Measurements from ENCODE around the gene RSPRY1. TPM values are rescaled to one million over a fixed set of nuclear protein-coding genes. Genes with fewer than 3 reads are reported as not detected.

The RSPRY1 gene
- total and polyA plus RNA-seq, 2 of the 8 experiments (the other 6 are each of a cell fraction or from before 2014, with no cell fraction given), result 11.5 to 32.5 TPM

DNA sequence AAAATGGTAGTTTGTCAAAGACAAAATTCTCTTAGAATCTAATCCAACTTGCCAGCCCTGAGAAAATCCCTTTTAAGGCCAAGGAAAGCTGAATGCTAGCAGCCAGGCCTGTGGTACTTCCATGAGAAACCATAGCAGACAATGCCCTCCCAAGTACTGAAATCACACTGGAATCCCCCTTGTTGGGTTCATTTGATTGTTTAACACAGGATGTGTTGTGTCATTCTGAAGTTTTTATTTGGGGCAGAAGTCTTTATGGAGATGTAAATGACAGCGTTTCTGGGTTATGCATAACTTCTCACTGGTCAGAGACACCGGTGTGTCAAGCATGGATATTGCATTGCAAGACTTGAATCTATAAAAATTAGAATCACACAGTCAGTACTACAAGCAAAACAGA is 53.0 kb downstream of the RSPRY1 start (continued):
- TF ChIP-seq, protein P1, sequence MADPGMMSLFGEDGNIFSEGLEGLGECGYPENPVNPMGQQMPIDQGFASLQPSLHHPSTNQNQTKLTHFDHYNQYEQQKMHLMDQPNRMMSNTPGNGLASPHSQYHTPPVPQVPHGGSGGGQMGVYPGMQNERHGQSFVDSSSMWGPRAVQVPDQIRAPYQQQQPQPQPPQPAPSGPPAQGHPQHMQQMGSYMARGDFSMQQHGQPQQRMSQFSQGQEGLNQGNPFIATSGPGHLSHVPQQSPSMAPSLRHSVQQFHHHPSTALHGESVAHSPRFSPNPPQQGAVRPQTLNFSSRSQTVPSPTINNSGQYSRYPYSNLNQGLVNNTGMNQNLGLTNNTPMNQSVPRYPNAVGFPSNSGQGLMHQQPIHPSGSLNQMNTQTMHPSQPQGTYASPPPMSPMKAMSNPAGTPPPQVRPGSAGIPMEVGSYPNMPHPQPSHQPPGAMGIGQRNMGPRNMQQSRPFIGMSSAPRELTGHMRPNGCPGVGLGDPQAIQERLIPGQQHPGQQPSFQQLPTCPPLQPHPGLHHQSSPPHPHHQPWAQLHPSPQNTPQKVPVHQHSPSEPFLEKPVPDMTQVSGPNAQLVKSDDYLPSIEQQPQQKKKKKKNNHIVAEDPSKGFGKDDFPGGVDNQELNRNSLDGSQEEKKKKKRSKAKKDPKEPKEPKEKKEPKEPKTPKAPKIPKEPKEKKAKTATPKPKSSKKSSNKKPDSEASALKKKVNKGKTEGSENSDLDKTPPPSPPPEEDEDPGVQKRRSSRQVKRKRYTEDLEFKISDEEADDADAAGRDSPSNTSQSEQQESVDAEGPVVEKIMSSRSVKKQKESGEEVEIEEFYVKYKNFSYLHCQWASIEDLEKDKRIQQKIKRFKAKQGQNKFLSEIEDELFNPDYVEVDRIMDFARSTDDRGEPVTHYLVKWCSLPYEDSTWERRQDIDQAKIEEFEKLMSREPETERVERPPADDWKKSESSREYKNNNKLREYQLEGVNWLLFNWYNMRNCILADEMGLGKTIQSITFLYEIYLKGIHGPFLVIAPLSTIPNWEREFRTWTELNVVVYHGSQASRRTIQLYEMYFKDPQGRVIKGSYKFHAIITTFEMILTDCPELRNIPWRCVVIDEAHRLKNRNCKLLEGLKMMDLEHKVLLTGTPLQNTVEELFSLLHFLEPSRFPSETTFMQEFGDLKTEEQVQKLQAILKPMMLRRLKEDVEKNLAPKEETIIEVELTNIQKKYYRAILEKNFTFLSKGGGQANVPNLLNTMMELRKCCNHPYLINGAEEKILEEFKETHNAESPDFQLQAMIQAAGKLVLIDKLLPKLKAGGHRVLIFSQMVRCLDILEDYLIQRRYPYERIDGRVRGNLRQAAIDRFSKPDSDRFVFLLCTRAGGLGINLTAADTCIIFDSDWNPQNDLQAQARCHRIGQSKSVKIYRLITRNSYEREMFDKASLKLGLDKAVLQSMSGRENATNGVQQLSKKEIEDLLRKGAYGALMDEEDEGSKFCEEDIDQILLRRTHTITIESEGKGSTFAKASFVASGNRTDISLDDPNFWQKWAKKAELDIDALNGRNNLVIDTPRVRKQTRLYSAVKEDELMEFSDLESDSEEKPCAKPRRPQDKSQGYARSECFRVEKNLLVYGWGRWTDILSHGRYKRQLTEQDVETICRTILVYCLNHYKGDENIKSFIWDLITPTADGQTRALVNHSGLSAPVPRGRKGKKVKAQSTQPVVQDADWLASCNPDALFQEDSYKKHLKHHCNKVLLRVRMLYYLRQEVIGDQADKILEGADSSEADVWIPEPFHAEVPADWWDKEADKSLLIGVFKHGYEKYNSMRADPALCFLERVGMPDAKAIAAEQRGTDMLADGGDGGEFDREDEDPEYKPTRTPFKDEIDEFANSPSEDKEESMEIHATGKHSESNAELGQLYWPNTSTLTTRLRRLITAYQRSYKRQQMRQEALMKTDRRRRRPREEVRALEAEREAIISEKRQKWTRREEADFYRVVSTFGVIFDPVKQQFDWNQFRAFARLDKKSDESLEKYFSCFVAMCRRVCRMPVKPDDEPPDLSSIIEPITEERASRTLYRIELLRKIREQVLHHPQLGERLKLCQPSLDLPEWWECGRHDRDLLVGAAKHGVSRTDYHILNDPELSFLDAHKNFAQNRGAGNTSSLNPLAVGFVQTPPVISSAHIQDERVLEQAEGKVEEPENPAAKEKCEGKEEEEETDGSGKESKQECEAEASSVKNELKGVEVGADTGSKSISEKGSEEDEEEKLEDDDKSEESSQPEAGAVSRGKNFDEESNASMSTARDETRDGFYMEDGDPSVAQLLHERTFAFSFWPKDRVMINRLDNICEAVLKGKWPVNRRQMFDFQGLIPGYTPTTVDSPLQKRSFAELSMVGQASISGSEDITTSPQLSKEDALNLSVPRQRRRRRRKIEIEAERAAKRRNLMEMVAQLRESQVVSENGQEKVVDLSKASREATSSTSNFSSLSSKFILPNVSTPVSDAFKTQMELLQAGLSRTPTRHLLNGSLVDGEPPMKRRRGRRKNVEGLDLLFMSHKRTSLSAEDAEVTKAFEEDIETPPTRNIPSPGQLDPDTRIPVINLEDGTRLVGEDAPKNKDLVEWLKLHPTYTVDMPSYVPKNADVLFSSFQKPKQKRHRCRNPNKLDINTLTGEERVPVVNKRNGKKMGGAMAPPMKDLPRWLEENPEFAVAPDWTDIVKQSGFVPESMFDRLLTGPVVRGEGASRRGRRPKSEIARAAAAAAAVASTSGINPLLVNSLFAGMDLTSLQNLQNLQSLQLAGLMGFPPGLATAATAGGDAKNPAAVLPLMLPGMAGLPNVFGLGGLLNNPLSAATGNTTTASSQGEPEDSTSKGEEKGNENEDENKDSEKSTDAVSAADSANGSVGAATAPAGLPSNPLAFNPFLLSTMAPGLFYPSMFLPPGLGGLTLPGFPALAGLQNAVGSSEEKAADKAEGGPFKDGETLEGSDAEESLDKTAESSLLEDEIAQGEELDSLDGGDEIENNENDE (IDR thresholded peaks at IDR 0.05; ENCODE audit: insufficient replicate concordance, low read length), result no peak
- TF ChIP-seq, protein P2, sequence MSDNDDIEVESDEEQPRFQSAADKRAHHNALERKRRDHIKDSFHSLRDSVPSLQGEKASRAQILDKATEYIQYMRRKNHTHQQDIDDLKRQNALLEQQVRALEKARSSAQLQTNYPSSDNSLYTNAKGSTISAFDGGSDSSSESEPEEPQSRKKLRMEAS (IDR thresholded peaks at IDR 0.05), result no peak
- TF ChIP-seq CEBPB (IDR thresholded peaks at IDR 0.05; ENCODE audit: low read depth, low read length) (no peak), HDAC2 (IDR thresholded peaks at IDR 0.05; ENCODE audit: borderline replicate concordance in 1 of 2, low read depth in 2 of 2, low read length in 2 of 2) (no peak), NRF1 (IDR thresholded peaks at IDR 0.05; ENCODE audit: low read depth, low read length) (no peak), BRCA1 (IDR thresholded peaks at IDR 0.05; ENCODE audit: low read depth, low read length) (no peak), GTF2F1 (IDR thresholded peaks at IDR 0.05; ENCODE audit: borderline replicate concordance, low read depth, low read length) (no peak), SIN3A (conservative IDR thresholded peaks at IDR 0.05 in 1 of 2, IDR thresholded peaks at IDR 0.05 in 1 of 2; ENCODE audit: low read depth in 1 of 2, low read length in 2 of 2) (no peak), GABPA (IDR thresholded peaks at IDR 0.05; ENCODE audit: borderline replicate concordance, insufficient read depth, low read length) (no peak)
- TF ChIP-seq, protein P3, sequence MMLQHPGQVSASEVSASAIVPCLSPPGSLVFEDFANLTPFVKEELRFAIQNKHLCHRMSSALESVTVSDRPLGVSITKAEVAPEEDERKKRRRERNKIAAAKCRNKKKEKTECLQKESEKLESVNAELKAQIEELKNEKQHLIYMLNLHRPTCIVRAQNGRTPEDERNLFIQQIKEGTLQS (IDR thresholded peaks at IDR 0.05; ENCODE audit: insufficient read depth, low read depth, low read length), result no peak

Data from H1 (cell line).